Midbrain (tissue), 1 donor: ENCODE measurements around the gene N4BP3.
"Not testable (repeated sequence)": the region's sequence is repeated elsewhere in the genome, so short reads cannot be mapped to it uniquely, and the experiment has no call there.

ENCODE experiments used
- DNase-seq: peaks from one replicate; lab custom pipeline; 2025; lab: John Stamatoyannopoulos, UW

N4BP3 gene

GRCh38 chr5:178121391-178122276, 8.3 kb downstream of the N4BP3 start:
- no peak for DNase-seq

- no peak for DNase-seq
These were observed 9.0 kb downstream of the N4BP3 start for GRCh38 chr5:178122346-178122745.

DNA sequence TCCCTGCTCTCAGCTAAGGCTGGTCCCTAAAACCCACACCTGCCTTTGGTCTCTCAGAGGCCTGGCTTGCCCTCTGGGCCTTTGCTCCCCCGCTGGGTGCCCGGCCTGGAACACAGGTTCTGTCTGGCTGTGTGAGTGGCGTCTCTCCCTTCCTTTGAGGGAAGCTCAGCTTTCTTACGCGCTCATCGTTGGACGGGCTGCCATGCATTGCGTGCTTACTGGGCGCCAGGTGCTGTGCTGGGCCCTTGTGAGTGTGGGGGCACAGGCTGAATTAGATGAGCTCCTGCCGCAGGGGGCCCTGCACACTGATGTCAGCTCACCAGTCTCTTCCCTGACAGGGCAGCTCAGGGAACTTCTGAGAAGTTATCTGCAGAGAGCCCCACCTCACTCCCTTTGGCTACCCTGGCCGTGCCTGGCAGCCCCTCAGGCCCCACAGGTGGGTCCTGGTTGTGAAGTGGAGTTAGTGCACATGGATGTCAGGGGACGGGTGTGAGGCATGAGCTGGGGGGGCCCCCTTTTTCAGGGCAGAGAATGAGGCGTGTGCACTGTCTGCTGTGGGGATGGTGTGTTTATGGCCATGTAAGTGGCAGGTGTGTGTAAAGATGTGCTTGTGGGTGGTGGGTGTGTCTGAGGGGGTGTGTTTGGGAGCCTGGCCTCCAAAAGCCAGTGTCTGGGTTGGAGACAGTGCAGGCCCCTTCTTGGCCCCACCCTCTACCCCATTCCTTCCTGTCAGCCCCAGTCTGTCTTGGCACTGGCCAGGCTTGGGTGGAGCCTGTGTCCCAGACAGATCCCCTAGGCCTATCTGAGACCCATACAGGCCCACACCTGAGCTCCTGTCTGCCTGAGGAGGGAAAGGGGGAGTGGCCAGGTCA, 10.0 kb downstream of the N4BP3 start:
- no peak for DNase-seq

GRCh38 chr5:178123966-178124925, 10.9 kb downstream of the N4BP3 start:
- no peak for DNase-seq

- DNase-seq, result no peak
These were observed 12.0 kb downstream of the N4BP3 start for GRCh38 chr5:178125253-178125906.

DNA sequence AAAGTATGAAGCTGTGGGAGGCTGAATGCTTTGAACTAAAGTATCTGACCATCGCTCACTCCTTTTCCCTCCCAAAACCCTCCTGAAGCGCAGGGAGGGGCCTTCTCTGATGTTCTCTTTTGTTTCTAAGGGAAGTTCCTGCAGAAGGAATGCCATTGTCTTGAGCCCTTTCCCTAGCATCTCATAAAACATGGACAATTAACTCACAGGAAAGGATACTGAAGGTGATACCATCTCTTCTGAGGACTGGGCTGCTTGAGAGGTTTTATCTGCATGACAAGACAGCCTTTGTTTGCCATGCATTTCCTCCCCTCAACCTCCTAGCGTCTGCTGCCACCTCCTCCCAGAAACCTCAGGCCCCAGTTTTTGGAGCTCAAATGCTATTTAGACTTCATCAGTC, 13.2 kb downstream of the N4BP3 start:
- no peak for DNase-seq

DNA sequence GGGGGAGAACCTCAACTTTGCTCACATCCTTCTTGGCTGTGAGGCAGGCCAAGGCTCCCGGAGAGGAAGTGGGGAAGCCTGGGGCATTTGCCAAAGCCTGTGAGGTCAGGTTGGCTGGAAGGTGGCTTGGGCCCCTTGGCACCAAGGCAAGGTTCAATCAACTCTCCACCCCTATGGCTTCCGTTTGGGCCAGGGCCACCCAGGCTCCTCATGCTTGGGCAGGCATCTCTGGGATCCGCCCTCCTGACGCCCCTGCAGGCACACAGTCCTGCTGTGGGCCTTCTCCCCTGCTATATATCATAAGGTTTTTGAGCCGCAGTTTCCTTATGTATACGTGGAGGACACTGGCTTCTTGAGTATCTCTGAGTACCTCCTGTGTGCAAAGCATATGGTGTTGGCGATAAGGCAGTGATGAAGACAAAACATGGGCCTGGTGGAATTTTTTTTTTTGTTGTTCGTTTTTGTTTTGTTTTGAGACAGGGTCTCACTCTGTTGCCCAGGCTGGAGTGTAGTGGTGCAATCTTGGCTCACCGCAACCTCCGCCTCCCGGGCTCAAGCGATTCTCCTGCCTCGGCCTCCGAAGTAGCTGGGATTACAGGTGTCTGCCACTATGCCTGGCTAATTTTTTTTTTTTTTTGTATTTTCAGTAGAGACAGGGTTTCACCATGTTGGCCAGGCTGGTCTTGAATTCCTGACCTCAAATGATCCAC, 14.1 kb downstream of the N4BP3 start:
- DNase-seq, result not testable (repeated sequence)

- DNase-seq, result no peak
These were observed 16.0 kb downstream of the N4BP3 start for GRCh38 chr5:178129296-178129695.

DNA sequence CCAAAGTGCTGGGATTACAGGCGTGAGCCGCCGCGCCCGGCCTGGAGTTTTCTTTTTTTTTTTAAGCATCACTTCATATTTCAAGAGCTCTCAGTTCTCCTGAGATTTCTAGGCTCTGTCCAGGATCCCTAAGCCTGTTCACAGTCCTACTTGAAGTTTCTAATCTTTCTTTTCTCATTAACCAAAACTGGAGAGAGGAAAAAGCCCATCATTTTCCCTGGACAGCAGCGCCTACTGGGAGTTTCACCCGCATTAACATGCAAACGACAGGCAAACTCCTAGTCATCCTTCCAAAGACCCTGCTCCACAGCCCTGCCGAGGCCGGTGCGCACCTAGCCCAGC, 16.9 kb downstream of the N4BP3 start:
- DNase-seq, result not testable (repeated sequence)

- DNase-seq, result peak; percentile 83
These were observed 17.5 kb downstream of the N4BP3 start, which contains the start of gene RMND5B for GRCh38 chr5:178130576-178131445. Gene RMND5B, plus strand, starts transcription at chr5:178131014. Its CDS starts 7,106 bp downstream, at chr5:178138120.

GRCh38 chr5:178131446-178131996, 18.2 kb downstream of the N4BP3 start:
- DNase-seq, result no peak

GRCh38 chr5:178136990-178137389, 23.7 kb downstream of the N4BP3 start:
- DNase-seq, result no peak

DNA sequence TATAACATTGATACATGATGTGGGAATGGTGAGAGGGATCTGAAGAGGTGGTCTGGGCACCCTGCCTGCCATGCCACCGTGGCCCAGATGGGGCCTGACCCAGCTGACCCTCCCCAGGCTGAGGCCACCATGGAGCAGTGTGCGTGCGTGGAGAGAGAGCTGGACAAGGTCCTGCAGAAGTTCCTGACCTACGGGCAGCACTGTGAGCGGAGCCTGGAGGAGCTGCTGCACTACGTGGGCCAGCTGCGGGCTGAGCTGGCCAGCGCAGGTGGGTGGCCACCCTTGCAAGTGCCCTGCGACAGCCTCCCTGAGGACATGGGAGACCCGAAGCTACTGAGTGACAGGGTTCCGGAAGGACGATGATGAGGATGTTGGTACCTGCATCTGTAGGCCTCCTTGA, 24.7 kb downstream of the N4BP3 start:
- DNase-seq, result no peak

DNA sequence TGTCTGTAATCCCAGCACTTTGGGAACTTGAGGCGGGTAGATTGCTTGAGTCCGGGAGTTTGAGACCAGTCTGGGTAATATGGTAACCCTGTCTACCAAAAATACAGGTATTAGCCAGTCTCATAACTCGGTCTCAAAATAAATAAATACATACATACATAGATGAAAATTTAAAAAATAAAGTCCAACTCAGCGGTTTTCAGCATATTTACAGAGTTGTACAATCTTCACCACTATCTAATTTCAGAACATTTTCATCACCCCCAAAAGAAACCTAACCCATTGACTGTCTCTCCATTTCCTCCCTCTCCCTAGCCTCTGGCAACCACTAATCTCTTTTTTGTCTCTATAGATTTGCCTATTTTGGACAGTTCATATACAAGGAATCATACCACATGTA, 28.2 kb downstream of the N4BP3 start:
- no peak for DNase-seq

DNA sequence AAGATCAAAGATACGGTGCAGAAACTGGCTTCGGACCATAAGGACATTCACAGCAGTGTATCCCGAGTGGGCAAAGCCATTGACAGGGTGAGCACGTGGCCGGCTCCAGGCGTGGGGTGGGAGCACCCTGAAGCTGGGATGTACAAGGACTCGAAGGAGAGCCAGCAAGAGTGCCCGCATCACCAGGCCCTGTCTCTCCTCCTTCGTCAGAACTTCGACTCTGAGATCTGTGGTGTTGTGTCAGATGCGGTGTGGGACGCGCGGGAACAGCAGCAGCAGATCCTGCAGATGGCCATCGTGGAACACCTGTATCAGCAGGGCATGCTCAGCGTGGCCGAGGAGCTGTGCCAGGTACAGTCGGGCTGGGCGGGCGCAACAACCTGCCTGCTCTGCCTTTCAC, 29.3 kb downstream of the N4BP3 start:
- DNase-seq, result no peak

GRCh38 chr5:178143246-178143645, 29.9 kb downstream of the N4BP3 start:
- no peak for DNase-seq

DNA sequence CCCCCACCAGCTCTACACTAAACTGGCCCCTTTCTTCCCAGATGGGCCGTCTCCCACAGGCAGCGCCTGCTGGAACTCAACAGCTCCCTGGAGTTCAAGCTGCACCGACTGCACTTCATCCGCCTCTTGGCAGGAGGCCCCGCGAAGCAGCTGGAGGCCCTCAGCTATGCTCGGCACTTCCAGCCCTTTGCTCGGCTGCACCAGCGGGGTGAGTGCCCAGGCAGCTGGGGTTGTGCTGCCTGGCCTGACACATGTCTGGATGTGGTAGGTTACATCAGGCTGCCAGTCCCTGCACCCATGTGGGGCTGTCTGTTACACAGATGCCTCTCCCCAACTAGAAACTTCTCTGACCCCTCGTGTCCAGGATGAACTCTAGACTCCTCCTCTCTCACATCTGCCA, 30.6 kb downstream of the N4BP3 start:
- DNase-seq, result peak; percentile 3

GRCh38 chr5:178145965-178146820, 32.9 kb downstream of the N4BP3 start:
- no peak for DNase-seq
